HG03135 (cell line): ENCODE results near the gene AZIN2.
"Not testable (repeated sequence)": the region's sequence is repeated elsewhere in the genome, so short reads cannot be mapped to it uniquely, and the experiment has no call there.

Source experiments
- ATAC-seq: cut with Tn5 transposase; IDR thresholded peaks from one replicate; pipeline ENCODE4 v1.9.1; 2021; ENCODE audit warnings: mild to moderate bottlenecking, moderate library complexity; ENCODE audit not compliant: unreplicated experiment

Gene AZIN2

DNA sequence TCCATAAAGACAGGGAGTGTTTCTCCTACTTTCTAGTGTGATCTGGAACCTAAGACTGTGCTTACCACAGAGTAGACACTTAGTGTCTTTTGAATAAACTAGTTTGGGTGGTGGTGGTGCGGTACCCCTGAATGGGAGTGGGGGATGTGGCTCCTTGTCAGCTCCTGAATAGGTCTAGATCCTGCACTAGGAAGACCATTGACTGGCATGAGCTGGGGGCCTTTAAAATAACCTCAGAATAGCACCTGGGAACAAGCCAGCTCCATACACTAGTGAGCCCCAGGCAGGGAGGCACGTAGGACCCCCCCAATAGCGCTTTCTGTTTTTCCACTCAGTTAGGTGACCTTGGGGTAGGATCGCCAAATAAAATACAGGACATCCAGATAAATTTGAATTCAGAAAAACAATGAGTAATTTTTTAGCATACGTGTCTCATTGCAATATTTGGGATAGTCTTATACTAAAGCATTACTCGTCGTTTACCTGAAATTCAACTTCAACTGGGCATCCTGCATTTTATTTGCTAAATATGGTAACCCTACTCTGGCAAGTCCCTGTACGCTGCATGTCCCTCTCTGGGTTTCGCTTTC, 45.6 kb downstream of the AZIN2 start:
- no peak for ATAC-seq

DNA sequence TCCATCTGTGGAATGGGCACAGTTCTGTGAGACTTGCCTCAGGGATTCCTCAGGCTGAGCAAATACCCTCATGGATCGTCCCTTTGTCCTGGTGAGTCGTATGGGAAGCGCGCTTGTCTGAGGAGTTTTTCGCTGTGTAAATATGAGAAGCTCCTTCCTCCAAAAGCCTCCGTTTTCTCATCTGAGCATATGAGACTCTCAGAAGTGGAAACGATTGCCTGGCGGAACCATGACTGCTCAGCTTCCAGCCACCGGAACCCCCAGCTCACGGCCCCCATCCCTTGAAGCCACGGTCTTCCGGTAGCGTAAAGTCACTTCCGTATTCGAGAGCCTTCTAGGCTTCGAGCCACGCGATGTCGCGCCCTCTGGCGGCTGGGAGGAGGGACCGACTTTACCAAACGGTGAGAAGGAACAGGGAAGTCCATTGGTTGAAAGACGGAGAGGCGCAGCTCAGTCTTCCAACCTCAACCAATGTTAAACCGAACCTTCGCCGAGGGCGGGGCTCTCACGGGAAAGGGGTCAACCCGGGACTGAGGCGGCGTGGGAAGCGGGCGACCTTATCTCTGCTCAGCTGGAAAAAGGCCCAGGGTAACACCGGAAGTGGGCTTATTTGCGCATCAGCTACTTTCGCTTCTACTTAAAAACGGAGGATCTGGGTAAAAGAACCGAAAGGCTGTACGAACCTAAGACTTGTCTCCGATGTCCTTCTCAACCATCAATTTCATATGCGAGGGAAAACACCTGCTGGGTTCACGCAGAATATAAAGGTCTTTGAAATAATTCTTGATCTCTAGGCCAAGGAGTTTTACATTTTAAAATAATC, 46.3 kb downstream of the AZIN2 start:
- peak; percentile 96 for ATAC-seq

DNA sequence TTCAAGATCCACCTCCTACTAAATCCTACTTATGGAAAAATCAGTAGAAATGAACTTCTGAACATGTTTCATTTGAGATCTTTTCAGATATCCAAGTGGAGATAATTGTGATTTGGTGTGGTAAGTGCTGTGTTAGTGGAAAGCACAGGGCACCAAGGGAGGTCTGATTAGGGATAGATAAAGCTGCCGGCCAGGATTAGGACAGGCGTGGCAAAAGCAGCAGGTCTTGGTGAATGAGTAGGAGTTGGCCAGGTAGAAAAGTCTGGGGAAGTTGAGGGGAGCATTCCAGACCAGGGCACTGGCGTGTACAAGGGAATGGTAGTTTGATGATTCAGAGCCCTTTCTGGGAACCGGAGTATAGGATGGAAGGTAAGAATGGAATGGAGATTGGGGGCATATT, 47.8 kb downstream of the AZIN2 start:
- no peak for ATAC-seq

DNA sequence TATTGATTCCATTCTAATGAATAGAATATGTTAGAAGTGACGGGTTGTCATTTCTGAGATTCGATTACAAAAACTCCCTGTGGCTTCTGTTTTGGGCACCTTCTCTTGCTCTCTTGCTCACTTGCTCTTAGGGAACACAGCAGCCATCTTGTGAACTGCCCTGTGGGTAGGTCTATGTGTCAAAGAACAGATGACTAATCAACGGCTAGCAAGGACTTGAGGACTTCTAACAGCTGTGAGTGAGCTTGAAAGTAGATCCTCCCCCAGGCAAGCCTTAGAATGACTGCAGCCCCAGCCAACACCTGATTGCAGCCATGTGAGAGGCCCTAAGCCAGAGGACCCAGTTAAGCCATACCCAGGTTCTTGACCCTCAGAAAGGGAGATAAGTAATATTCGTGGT, 49.3 kb downstream of the AZIN2 start:
- no peak for ATAC-seq

DNA sequence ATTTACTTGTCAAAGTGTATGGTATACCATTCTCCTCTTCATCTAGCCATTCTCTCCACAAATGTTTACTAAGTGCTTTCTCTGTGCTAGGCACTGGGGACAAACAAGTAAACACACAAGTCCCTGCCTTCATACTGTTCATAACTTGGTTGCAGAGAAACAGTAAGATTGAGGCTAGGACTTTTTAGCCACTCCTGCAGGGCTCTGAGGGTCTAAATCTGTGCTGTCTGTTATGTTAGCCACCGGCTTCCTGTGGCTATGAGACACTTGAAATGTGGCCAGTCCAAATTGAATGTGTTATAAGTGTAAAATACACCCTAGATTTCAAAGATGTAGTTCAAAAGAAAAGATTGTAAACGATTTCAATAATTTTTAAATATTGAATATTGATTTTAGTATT, 50.2 kb downstream of the AZIN2 start:
- no peak for ATAC-seq

DNA sequence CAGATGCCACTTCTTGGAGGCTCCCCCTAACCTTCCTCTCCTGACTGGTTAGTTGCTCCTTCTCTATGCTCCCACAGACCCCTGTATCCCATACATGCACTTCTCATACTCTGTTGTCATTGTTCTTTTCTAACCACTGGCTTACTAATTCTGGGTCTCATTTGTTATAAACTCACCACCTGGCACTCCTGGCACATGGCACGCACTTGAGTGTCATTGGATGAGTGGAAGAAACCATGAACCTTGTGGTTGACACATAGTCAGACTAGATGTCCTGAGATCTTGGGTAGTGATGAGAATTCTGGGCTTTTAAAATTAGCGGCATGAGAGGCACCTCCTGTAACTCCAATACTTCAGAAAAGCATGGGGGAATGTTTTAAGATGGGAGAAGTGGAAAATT, 51.6 kb downstream of the AZIN2 start:
- no peak for ATAC-seq

DNA sequence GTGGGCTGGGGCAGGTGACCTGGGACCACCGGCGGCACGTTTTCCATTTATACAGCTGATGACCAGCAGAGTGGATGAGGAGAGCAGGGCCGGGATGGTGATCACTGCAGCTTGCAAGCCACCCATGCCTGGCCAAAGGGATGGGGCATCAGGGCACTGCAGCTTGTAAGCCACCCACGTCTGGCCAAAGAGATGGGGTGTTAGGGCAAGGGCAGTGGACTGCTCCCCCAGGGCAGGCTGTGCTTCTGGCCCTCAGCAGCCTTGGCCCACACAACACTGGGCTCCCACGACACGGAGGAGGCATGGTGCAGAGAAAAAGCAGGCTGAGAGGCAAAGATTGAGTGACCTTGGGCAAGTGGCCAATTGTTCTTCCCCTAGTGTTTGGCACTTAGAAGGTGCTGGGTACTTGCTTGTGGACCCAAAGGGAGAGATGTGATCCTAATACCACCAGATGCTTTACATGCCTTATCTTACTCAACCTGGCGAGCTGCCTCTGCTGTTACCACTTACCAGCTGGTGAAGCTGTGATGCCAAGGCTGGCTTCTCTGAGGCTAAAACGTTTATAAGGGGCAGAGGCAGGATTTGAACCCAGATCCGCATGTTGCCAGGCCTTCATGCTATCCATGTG, 52.6 kb downstream of the AZIN2 start:
- ATAC-seq, result no peak

DNA sequence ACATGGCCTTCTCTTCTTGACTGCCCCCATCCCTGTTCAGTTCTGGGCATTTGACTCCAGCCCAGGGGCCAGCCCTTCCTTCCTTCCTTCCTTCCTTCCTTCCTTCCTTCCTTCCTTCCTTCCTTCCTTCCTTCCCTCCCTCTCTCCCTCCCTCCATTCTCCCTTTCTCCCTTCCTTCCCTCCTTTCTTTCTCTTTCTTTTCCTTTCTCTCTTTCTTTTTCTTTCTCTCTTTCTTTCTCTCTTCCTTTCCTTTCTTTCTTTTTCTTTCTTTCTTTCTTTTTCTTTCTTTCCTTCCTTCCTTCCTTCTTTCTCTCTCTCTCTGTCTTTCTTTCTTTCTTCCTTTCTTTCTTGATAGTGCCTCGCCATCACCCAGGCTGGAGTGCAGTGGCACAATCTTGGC, 55.1 kb downstream of the AZIN2 start:
- ATAC-seq, result not testable (repeated sequence)

DNA sequence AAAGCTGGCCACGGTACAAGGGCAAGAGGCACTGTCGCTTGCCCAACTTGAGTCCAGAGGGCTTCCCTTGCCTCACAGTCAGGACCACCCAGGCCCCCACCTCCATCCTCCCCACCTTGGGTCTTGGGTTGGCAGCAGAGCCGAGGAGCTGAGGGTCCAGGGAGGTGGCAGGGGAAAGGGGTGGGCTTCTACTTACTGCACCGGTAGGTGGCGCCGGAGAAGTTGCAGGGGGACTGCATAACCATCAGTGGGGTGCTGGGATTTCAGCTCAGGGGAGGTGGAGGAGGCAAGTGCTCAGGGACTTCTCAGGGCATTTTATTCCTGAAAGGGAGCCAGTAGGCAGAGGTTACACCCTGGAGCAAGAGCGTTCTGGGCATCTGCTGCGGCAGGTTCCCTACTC, 56.8 kb downstream of the AZIN2 start:
- no peak for ATAC-seq

DNA sequence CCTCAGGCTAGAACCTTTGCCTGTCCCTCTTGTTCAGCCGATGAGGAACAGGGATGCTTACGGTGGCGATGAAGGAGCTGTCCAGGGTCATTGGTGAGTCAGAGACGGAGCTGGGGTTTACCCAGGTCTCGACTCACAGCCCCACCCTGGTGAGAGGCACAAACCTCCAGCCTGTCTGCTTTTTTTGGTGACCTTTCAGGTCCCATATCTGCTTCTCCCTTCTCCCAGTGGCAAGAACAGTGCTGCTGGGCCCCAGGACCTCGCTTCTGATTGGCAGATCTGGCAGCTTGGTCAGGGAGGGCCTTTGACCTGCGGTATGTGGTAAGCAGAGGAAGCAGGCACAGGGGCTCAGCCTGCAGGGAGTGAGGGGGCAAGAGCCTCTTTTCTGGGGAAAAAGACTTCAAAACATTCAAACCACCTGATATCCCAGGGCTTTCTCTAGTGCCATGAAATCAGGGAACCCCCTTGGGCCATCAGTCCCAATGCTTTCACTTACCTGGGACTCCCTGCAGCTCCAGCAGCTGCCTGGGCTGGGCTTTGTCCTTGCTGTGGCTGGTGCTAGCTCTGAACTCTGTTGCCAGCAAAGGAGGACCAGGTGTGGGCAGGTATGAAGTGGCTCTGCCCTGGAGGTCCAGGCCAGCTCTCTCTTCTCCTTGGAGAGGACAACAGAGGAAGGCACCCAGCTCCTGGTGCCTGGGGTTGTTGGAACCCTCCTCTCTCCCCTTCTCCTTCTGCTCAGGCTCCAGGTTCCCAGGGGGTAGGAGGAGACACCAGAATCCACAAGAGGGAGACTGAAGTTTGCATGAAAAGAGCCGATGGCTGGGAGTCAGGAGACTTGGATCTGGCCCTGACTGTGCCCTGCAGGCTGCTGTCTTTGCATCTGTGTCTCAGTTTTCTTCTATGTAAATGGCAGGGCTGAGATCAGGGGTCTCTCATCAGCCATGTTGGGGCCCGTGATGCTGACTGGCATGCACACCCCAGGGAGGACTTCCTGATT, 59.5 kb downstream of the AZIN2 start:
- ATAC-seq, result no peak

DNA sequence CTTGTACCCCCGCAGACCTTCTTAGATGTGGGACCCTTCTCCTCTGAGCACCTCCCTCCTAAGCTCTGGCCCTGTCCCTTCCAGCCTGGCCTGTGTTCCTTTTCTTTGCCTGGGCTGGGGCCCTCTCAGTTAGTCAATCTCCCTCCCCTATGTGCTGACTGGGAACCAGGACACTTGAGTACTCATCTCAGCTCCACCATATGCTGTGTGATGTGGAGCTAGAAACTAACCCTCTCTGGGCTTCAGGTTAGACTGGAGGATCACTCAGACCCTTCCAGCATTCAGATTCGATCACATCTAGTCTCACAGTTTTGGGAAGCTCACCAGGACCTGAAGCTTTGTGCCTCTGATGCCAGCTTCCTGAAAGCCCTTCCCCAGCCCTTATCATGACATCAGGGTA, 60.3 kb downstream of the AZIN2 start:
- no peak for ATAC-seq

DNA sequence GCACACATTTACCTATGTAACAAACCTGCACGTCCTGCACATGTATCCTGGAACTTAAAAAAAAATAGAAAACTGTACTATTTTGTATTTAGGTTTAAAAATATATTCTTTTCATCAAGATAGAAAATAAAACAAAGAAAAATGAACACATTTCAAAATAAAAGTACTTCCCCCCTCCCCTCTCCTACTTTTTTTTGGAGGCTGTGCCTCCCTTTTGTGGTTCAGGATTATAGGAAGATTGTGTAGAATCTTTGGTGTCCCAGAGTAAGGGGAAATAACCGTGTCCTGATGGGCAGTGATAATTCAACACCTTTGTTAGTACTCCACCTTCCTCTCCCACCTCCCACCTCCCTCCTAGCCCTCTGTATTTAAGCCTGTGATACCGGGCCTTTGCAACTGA, 60.8 kb downstream of the AZIN2 start:
- no peak for ATAC-seq

DNA sequence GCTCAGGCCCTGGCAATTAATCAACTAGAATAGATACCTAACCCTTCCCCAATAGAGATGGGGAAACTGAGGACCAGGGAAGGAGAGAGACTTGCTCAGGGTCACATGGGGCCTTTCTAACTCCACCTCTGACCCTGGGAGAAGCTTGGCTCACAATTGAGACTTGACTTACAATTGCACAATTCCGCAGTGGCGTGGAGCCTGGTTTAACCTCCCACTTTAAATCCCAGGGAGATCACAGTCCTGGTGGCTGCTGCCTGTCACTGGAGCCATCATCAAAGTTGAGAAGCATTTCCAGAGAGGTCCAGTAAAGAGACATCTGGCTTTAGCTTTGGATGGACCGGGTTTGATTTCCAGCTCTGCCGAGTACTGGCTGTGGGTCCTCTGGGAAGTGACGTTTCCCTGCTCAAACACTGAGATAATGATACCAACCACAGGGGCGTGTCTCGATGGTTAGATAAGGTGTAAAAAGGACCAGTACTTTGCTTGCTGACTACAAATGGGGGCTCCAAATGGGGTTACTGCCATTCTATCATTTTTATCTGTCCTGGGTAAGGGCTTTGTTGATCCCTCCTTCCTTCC, 61.6 kb downstream of the AZIN2 start:
- no peak for ATAC-seq

DNA sequence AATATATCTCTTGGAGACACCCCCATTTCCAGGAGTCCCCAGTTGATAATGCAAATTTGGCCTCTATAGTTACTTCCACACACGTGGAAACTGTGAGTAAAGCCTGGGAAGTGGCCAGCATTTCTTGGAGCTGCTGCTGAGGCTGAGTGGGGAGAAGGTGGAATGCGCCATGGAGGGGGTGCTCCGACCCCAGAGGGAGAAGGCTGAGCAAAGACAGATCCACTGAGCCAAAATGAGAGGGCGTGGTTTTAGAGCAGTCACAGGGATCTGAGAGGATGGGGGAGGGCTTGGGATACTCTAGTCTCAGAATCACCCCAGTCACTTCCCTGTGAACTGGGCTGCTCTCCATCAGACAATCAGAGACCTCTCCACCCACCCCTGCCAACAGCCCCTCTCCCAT, 62.2 kb downstream of the AZIN2 start:
- ATAC-seq, result no peak

DNA sequence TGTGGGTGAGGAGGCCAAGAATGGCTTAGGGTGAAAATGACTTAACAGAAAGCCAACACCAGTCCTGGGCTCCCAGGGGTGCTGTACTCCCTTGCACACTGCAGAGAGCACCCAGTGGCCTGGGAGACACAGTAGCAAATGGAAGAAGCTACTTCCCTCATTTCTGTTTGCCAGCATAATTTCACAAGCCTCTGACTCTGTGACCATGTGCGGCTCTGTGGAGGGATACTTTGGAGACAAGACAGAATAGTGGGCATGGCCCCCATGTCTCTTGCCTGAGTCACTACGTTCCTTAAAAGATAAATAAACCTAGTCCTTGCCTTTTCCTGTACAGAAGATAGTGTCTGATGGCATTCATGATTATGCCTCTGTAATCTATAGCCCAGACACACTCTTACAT, 62.7 kb downstream of the AZIN2 start:
- no peak for ATAC-seq

DNA sequence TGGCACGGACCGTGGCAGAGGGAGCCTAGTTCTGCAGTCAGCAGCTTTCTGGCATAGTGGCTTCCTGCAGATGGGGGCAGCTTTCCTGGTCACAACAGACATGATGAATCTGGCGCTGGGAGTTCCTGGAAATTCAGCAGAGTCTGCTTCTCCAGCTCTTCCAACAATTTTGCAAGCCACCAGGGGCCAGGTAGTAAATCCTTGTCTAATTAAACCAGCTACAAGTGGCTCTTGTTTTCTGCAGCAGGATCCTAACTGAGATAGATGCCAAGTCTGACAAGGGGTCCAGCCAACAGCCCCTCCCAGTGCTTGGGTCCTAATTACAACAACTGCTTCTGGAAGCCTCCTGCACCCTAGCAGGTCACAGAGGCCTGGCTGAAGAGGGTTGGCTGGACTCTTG, 65.0 kb downstream of the AZIN2 start:
- ATAC-seq, result no peak

DNA sequence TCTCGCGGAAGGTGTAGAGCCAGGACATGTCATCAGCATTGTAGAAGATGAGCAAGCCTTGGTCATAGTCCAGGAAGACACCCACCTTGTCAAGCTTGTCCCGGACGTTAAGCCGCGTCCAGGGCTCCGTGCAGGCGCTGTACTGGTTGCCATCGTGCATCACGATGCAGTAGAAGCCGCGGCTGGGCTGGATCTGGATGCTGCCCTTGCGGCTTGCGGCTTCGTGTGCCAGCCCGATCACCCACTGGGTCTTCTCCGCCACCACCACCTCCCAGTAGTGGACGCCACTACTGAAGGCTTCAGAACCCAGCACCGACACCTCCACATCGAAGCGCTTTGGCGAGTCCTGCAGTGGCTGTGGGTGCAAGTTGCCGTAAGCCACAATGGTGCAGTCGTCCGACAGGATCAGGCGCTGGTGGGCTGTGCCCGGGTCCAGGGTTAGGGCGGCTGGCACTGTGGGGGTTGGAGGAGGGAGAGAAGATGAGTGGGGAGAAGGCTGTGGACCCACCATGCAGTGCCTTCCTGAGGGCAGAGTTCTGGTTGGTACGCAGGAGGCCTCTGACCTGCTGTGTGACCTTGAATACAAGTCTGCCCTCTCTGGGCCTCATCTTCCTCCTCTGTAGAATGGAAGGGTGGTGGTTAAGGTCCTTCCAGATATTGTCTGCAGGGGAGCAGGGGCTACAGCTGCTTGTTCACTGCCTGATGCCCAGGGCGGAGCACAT, 66.5 kb downstream of the AZIN2 start:
- ATAC-seq, result no peak

DNA sequence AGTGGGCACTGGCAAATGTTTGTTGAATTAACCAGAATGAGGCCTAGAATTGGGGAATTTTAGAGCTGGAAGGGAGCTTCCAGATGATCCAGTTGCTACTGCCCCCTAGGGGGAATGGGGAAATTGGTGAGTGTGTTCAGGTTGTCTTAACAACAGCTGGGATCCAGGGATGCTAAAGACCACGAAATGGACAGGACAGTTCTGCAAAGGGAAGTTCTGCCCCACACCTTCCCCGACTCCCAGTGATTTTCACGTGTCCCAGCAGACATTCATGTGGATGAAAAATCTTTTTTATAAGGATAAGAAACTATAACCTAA, 67.0 kb downstream of the AZIN2 start:
- ATAC-seq, result no peak

DNA sequence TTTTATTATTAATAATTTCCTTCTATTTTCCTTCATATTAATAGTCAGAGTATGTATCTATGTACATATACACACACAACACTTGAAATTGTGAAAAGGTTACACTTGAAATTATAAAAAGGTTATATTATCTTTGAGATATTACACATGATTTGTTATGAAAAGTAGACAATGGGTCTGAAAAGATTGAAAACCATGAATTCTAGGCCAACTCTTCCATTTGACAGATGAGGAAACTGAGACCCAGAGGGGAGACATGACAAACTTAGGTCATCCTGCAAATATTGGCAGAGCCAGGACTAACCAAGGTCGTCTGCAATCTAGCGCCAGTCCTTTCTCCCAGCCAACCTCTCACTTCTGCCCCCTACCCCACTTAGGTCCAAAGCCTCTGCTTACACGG, 67.7 kb downstream of the AZIN2 start:
- no peak for ATAC-seq

DNA sequence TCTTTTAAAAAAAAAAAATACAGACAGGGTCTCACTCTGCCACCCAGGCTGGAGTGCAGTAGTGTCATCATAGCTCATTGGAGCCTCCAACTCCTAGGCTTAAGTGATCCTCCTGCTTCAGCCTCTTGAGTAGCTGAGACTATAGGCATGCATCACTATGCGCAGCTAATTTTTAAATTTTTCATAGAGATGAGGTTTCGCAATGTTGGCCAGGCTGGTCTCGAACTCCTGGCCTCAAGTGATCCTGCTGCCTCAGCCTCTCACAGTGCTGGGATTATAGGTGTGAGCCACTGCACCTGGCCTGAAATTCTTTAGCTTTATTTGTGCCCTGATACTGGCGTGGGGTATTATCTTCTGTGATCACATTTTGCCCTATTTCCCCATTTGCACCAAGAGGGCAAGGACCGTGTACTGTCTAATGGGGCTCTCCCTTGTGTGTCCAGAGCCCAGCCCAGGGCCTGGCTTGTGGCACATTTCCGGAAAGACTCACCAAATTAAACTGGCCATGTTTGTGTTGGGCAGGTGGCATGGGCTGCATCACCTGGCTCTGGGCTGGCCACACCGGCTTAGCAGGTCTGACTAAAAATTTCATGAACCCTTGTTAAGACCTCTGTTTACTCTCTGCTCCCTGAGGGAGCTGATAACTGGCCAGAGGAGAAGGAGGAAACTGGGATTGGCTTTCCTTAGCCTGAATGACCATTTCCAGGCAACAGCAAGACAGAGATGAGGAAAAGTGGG, 68.7 kb downstream of the AZIN2 start:
- ATAC-seq, result no peak
